HL-60 (cell line): ENCODE results near the gene AIG1.

ENCODE experiments used
- GABPA ChIP-seq: IDR thresholded peaks from 2 replicates; pipeline ENCODE4 v1.6.1; 2012; ENCODE audit warnings: low read depth
- POLR2AphosphoS5 ChIP-seq: IDR thresholded peaks from 2 replicates; pipeline ENCODE4 v1.6.1; 2012; ENCODE audit warnings: low read depth
- TF ChIP-seq, protein P1 (sequence below): IDR thresholded peaks from one replicate; pipeline ENCODE4 v1.5.1; 2011; ENCODE audit warnings: low read length, control low read depth, inconsistent platforms; ENCODE audit not compliant: insufficient read depth
- TF ChIP-seq, protein P2 (sequence below): IDR thresholded peaks from 2 replicates; pipeline ENCODE4 v1.6.1; 2012; ENCODE audit warnings: low read depth; ENCODE audit not compliant: insufficient replicate concordance

DNA sequence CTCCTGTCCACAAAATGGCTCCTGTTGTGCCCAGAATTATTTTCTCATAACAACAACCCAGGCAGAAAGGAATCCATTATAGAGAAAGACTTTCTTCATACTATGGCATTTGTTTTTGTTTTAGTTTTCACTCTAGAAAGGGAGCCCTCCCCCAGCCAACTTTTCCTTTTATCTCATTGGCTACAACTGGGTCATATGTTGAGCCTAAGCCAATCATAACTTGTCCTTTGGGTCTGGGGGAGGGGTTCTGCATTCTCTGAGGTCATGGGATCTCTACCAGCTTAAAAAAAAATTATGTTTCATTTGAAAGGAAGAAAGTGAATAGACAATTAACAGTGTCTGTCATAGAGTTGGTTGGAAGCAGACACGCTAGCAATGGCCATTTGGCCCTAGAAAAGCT, 177.6 kb downstream of the AIG1 start:
- TF ChIP-seq, protein P1, sequence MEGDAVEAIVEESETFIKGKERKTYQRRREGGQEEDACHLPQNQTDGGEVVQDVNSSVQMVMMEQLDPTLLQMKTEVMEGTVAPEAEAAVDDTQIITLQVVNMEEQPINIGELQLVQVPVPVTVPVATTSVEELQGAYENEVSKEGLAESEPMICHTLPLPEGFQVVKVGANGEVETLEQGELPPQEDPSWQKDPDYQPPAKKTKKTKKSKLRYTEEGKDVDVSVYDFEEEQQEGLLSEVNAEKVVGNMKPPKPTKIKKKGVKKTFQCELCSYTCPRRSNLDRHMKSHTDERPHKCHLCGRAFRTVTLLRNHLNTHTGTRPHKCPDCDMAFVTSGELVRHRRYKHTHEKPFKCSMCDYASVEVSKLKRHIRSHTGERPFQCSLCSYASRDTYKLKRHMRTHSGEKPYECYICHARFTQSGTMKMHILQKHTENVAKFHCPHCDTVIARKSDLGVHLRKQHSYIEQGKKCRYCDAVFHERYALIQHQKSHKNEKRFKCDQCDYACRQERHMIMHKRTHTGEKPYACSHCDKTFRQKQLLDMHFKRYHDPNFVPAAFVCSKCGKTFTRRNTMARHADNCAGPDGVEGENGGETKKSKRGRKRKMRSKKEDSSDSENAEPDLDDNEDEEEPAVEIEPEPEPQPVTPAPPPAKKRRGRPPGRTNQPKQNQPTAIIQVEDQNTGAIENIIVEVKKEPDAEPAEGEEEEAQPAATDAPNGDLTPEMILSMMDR, result no peak
- TF ChIP-seq GABPA, result no peak
- TF ChIP-seq, protein P2, sequence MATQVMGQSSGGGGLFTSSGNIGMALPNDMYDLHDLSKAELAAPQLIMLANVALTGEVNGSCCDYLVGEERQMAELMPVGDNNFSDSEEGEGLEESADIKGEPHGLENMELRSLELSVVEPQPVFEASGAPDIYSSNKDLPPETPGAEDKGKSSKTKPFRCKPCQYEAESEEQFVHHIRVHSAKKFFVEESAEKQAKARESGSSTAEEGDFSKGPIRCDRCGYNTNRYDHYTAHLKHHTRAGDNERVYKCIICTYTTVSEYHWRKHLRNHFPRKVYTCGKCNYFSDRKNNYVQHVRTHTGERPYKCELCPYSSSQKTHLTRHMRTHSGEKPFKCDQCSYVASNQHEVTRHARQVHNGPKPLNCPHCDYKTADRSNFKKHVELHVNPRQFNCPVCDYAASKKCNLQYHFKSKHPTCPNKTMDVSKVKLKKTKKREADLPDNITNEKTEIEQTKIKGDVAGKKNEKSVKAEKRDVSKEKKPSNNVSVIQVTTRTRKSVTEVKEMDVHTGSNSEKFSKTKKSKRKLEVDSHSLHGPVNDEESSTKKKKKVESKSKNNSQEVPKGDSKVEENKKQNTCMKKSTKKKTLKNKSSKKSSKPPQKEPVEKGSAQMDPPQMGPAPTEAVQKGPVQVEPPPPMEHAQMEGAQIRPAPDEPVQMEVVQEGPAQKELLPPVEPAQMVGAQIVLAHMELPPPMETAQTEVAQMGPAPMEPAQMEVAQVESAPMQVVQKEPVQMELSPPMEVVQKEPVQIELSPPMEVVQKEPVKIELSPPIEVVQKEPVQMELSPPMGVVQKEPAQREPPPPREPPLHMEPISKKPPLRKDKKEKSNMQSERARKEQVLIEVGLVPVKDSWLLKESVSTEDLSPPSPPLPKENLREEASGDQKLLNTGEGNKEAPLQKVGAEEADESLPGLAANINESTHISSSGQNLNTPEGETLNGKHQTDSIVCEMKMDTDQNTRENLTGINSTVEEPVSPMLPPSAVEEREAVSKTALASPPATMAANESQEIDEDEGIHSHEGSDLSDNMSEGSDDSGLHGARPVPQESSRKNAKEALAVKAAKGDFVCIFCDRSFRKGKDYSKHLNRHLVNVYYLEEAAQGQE, result no peak
- TF ChIP-seq POLR2AphosphoS5, result no peak
